SJCRH30 (cell line): ENCODE measurements around the gene TMX2. TPM values are rescaled to one million over a fixed set of nuclear protein-coding genes. Genes with fewer than 3 reads are reported as not detected.
"Not testable (repeated sequence)": the region's sequence is repeated elsewhere in the genome, so short reads cannot be mapped to it uniquely, and the experiment has no call there.

ENCODE experiments used
- DNase-seq, 2 experiments: peaks; one replicate each; pipeline ENCODE4 v3.0.0-alpha.2; 2015 to 2020
- H3K27ac ChIP-seq: fragments of 250-450 bp; sonication (Bioruptor Pico); 2 replicates; pipeline ENCODE4 v1.5.1; 2020; ENCODE audit warnings: mild to moderate bottlenecking, moderate library complexity
- H3K27me3 ChIP-seq: fragments of 250-450 bp; sonication (Bioruptor Pico); 2 replicates; pipeline ENCODE4 v1.5.1; 2020; ENCODE audit warnings: mild to moderate bottlenecking, moderate library complexity
- H3K36me3 ChIP-seq: fragments of 250-450 bp; sonication (Bioruptor Pico); 2 replicates; pipeline ENCODE4 v1.5.1; 2020; ENCODE audit warnings: mild to moderate bottlenecking, moderate library complexity
- H3K4me1 ChIP-seq: fragments of 250-450 bp; sonication (Bioruptor Pico); 2 replicates; pipeline ENCODE4 v1.5.1; 2020; ENCODE audit warnings: mild to moderate bottlenecking, moderate library complexity
- H3K4me3 ChIP-seq: fragments of 250-450 bp; sonication (Bioruptor Pico); 2 replicates; pipeline ENCODE4 v1.5.1; 2020; ENCODE audit warnings: mild to moderate bottlenecking, moderate library complexity
- H3K9me3 ChIP-seq: fragments of 250-450 bp; sonication (Bioruptor Pico); replicated peaks from 2 replicates; pipeline ENCODE4 v1.5.1; 2020; ENCODE audit warnings: mild to moderate bottlenecking, moderate library complexity
- total RNA-seq: library from RNA; depleted of rRNA; stranded (reverse); fragments of >200 nt; shearing (Covaris generic); gene quantifications from 2 replicates; pipeline ENCODE4 v1.2.3, GENCODE V29; 2014; rRNA removed

The TMX2 gene, protein sequence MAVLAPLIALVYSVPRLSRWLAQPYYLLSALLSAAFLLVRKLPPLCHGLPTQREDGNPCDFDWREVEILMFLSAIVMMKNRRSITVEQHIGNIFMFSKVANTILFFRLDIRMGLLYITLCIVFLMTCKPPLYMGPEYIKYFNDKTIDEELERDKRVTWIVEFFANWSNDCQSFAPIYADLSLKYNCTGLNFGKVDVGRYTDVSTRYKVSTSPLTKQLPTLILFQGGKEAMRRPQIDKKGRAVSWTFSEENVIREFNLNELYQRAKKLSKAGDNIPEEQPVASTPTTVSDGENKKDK
- 125 and 132 TPM in 2 replicates for total RNA-seq

DNA sequence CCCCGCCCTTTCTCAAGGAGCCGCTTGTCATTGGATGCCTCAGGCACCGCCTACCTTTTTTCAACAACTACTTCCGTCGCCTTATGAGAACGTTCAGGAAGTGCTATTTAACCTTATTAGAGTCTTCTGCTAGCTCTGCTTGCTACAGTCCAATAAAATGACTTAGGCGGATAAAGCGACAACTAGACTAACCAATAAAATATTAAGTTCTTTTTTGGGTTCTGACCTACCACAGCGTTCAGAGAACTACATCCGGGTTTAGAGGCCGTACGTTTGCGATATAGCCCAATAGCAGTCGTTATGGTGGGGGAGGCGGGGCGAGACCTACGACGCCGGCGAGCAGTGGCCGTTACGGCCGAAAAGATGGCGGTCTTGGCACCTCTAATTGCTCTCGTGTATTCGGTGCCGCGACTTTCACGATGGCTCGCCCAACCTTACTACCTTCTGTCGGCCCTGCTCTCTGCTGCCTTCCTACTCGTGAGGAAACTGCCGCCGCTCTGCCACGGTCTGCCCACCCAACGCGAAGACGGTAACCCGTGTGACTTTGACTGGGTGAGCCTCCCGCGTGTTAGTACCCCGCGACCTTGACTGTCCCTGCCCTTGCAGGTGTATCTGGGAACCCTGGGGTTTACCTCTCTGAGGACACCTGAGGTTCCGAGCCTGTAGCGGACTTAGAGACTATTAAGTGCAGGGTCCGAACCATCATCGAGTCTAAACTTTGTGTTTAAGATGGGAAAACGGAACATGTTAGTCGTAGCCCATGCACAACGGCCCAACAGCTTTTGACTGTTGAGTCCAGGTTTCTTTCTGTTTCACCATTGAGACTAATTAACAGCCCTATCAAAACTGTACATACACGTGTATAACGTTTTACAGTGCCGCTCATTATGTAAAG is at the start of gene TMX2:
TMX2 (plus strand) TSS at position 338 of the 895 bp plus-strand sequence; CDS start at position 364, 26 bp downstream.
- Histone ChIP-seq H3K27ac (peak within 1 kb of the TSS; percentile 78), H3K4me3 (peak within 1 kb of the TSS; percentile 83), H3K27me3 (no peaks in the 10 kb centered on the region), H3K36me3 (peaks cover 12% of the 10 kb centered on the region), H3K9me3 (no peaks in the 10 kb centered on the region), H3K4me1 (peaks cover 5% of the 10 kb centered on the region; the same call in 1 of the 2 replicates)
- DNase-seq, result peak; percentile 94 to 98

DNA sequence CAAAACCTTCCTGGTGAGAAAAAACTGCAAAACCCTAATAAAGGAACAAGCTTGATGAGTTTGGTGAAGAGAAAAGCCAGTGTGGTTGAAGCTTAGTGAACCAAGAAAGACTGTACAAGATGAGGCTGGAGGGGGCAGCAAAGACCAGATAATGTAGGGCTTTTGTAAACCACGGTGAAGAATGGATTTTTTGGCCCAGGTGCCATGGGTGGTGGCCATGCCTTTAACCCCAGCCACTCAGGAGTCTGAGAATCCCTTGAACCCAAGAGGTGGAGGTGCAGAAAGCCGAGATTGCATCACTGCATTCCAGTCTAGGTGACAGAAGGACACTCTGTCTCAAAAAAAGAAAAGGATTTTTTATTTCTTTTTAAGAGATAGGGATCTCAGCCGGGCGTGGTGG is 49.5 kb upstream of the TMX2 start:
- Histone ChIP-seq H3K4me3 (no peak overlapping the region), H3K9me3 (no peaks in the 10 kb centered on the region), H3K36me3 (peaks cover 24% of the 10 kb centered on the region), H3K27ac (no peak overlapping the region), H3K4me1 (no peaks in the 10 kb centered on the region), H3K27me3 (no peaks in the 10 kb centered on the region)
- DNase-seq, result peak in 1 of 2 experiments; percentile 38

DNA sequence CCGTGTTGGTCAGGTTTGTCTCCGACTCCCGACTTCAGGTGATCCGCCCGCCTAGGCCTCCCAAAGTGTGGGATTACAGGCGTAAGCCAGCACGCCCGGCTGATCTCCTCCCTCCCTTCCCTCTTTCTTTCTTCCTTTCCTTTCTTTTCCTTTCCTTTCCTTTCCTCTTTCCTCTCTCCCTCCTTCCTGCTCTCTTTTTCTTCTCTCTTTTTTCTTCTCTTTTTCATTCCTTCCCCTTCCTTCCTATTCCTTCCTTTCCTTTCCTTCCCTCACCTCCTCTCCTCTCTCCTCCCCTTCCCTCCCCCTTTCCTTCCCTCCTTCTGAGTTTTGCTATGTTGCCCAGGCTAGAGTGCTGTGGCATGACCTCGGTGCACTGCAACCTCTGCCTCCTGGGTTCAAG is 48.4 kb upstream of the TMX2 start:
- no peak overlapping the region for H3K4me3 ChIP-seq
- H3K27me3 ChIP-seq, result no peaks in the 10 kb centered on the region
- H3K9me3 ChIP-seq, result no peaks in the 10 kb centered on the region
- no peak overlapping the region for H3K27ac ChIP-seq
- no peak for DNase-seq
- H3K4me1 ChIP-seq, result peaks cover under 1% of the 10 kb centered on the region; the same call in 1 of the 2 replicates
- peaks cover 24% of the 10 kb centered on the region for H3K36me3 ChIP-seq

- Histone ChIP-seq H3K27ac (peak overlapping the region; percentile 99), H3K4me1 (peaks cover 5% of the 10 kb centered on the region; the same call in 1 of the 2 replicates), H3K27me3 (no peaks in the 10 kb centered on the region), H3K4me3 (peak overlapping the region; percentile 80), H3K9me3 (no peaks in the 10 kb centered on the region), H3K36me3 (peaks cover 9% of the 10 kb centered on the region)
- DNase-seq, result peak; percentile 99
Observed at GRCh38 chr11:57667117-57667735, 45.2 kb upstream of the TMX2 start.

DNA sequence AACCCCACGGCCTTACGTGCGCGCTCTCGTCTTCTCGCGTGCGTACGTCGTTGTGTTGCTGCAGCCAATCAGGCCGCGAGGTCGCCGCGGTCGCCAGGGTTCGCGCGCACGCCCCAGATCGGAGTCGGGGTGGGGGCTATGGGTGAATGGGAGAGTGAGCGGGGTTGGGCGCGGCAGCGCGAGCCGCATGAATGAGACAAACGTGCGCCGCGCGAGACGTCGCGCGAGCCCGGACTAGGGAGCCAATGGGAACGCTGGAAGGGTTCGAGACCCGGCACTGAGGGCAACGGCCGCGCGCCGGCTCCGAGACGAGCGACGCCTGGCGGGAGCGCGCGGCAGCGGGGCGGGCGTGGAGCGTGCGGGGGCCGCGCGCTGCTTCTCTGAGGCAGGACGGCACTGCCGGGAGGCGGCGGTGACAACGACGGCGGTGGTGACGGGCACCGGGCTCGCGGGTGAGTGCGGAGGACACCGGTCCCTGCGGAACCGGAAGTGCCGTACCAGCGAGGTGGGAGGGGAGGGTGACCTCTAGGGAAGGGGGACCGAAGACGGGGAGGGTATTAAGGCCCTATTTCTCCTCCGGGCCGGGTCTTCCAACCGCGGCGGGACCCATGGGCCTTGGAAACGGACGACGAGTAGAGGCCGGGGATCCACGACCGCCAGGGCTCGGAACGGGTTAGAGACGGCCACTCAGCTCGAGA is 44.5 kb upstream of the TMX2 start, which contains the start of gene ZDHHC5:
ZDHHC5 (plus strand) TSS at position 379 of the 698 bp plus-strand sequence. CDS start 4,977 bp downstream, outside the sequence.
- no peaks in the 10 kb centered on the region for H3K9me3 ChIP-seq
- H3K36me3 ChIP-seq, result peaks cover 9% of the 10 kb centered on the region
- peak within 1 kb of the TSS; percentile 80 for H3K4me3 ChIP-seq
- peaks cover 5% of the 10 kb centered on the region; the same call in 1 of the 2 replicates for H3K4me1 ChIP-seq
- peak within 1 kb of the TSS; percentile 99 for H3K27ac ChIP-seq
- H3K27me3 ChIP-seq, result no peaks in the 10 kb centered on the region
- peak; percentile 98 to 99 for DNase-seq

- Histone ChIP-seq H3K9me3 (no peaks in the 10 kb centered on the region), H3K4me1 (peaks cover 5% of the 10 kb centered on the region; the same call in 1 of the 2 replicates)
- DNase-seq, result no peak
Observed at GRCh38 chr11:57668434-57668782, 44.0 kb upstream of the TMX2 start.

DNA sequence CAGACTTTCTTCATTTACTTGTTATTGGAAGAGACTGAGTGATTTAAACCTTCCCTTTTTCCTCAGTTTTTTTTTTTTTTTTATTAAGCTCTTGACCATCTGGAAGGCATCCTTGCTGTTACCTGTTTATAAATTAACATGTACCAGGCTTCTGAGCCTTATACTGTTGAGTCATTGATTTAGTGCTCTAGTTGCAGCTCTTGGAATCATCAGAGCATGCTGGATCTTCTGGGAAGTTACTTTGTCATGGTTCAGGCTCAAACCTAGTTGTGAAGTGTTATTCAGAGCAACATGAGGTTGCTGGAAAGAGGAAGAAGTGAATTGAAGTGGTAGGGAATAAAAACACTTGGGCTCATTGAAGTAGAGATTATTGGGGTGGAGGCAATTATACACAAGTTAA is 38.1 kb upstream of the TMX2 start:
- peaks cover 44% of the 10 kb centered on the region for H3K36me3 ChIP-seq

More at GRCh38 chr11:57668434-57668782, 44.0 kb upstream of the TMX2 start:
- Histone ChIP-seq H3K4me3 (peak overlapping the region; percentile 80), H3K27ac (peak overlapping the region; percentile 99), H3K27me3 (no peaks in the 10 kb centered on the region), H3K36me3 (peaks cover 14% of the 10 kb centered on the region)

DNA sequence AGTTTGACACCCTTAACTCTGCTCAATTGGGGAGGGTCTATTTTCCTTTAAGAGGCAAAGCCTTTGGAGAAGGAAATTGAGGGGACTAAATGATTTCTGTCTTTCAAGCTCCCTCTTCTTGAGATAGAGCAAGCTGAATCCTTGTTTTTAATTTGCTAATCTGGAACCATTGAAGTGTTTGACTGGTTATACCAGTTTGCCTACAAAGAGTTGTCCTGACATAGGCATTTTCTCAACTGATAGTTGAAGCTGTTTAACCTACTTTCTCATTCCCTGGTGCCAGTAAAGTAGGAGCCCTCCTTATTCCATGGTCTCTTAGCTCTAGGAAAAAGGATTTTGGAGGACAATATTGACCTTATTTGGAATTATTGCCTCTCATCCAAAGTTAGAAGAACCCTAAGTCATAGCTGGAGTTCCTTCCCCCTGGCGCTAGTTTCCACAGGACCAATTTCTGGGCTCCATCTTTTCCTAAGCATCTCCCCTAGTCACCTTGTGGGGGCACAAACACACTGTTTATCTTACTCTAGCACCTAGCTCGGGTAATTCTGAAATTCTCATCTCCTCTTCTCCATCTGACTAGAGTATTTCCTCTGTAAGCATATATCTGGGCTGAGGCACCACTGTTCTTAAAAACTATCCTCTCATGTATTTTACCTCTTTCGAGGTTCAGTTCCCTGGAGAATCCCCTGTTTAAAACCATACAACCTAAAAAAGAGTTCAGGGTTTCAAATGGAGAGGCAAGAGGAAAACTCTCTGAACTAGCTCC is 37.0 kb upstream of the TMX2 start:
- H3K4me1 ChIP-seq, result no peaks in the 10 kb centered on the region
- H3K27me3 ChIP-seq, result no peaks in the 10 kb centered on the region
- no peak overlapping the region for H3K27ac ChIP-seq
- peaks cover 47% of the 10 kb centered on the region for H3K36me3 ChIP-seq
- no peaks in the 10 kb centered on the region for H3K9me3 ChIP-seq
- H3K4me3 ChIP-seq, result no peak overlapping the region
- no peak for DNase-seq

More for the DNA sequence above, 38.1 kb upstream of the TMX2 start:
- H3K27me3 ChIP-seq, result no peaks in the 10 kb centered on the region
- no peak overlapping the region for H3K4me3 ChIP-seq
- H3K9me3 ChIP-seq, result no peaks in the 10 kb centered on the region
- H3K27ac ChIP-seq, result no peak overlapping the region
- H3K4me1 ChIP-seq, result peaks cover 2% of the 10 kb centered on the region; the same call in 1 of the 2 replicates
- no peak for DNase-seq

DNA sequence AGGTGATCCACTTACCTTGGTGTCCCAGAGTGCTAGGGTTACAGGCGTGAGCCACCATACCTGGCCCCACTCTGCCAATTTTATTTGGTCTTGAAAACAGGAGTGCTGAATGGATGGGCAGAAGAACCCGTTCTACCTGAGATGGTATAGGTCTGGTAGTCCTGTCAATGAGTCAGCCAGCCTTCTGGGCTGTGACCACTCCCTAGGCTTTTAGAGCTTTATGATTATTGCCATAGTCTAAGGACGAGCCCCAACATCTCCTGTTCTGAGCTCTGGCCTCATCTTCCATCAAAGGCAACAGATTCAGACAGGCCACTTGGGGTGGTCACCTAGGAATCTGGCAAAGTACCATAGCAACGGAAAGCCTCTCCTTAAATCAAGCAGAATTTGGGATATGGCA is 33.0 kb upstream of the TMX2 start:
- no peaks in the 10 kb centered on the region for H3K27me3 ChIP-seq
- H3K36me3 ChIP-seq, result peaks cover 51% of the 10 kb centered on the region
- no peak overlapping the region for H3K4me3 ChIP-seq
- H3K27ac ChIP-seq, result no peak overlapping the region
- DNase-seq, result no peak
- no peaks in the 10 kb centered on the region for H3K4me1 ChIP-seq
- H3K9me3 ChIP-seq, result no peaks in the 10 kb centered on the region

DNA sequence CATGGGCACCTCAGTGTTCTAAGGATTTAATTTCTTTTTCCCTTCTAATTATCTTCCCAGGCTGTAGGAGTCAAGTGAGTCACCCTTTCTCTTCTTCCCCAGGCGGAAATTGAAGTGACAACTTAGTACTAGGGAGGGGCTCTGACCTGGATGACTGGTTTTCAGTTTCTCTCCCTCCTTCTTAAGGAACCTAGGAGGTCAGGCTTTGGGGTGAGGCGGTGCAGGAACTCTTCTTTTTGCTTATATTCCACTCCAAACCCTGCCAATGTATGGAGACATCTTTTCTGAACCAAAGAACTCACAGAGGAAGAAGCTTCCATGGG is 31.9 kb upstream of the TMX2 start:
- Histone ChIP-seq H3K4me1 (no peaks in the 10 kb centered on the region), H3K27ac (no peak overlapping the region), H3K9me3 (no peaks in the 10 kb centered on the region), H3K27me3 (no peaks in the 10 kb centered on the region), H3K4me3 (no peak overlapping the region), H3K36me3 (peaks cover 55% of the 10 kb centered on the region)
- no peak for DNase-seq

- H3K4me1 ChIP-seq, result no peaks in the 10 kb centered on the region
- no peaks in the 10 kb centered on the region for H3K27me3 ChIP-seq
- DNase-seq, result no peak
- H3K36me3 ChIP-seq, result peaks cover 50% of the 10 kb centered on the region
- H3K4me3 ChIP-seq, result no peak overlapping the region
- H3K27ac ChIP-seq, result no peak overlapping the region
- H3K9me3 ChIP-seq, result no peaks in the 10 kb centered on the region
Observed at GRCh38 chr11:57681168-57681567, 31.2 kb upstream of the TMX2 start.

- DNase-seq, result not testable (repeated sequence)
- peaks cover 79% of the 10 kb centered on the region for H3K36me3 ChIP-seq
Observed at GRCh38 chr11:57690474-57690873, 21.9 kb upstream of the TMX2 start.

GRCh38 chr11:57698843-57699365 is 13.5 kb upstream of the TMX2 start:
- DNase-seq, result no peak
- no peaks in the 10 kb centered on the region for H3K27me3 ChIP-seq
- no peaks in the 10 kb centered on the region for H3K4me1 ChIP-seq
- H3K36me3 ChIP-seq, result peaks cover 76% of the 10 kb centered on the region
- H3K9me3 ChIP-seq, result no peaks in the 10 kb centered on the region
- H3K4me3 ChIP-seq, result no peak overlapping the region
- H3K27ac ChIP-seq, result no peak overlapping the region

More at GRCh38 chr11:57690474-57690873, 21.9 kb upstream of the TMX2 start:
- not testable (repeated sequence) for H3K4me3 ChIP-seq, H3K27me3 ChIP-seq, H3K4me1 ChIP-seq, H3K9me3 ChIP-seq, H3K27ac ChIP-seq
